HepG2 (cell line): ENCODE data around the gene MOCS1. TPM values are rescaled to one million over a fixed set of nuclear protein-coding genes. Genes with fewer than 3 reads are reported as not detected.
A peak's percentile ranks its signal among the peaks of the same experiment; 100 is the strongest.

Source experiments
- ATAD3A ChIP-seq: sonication (generic); formaldehyde crosslinking; IDR thresholded peaks from 2 replicates; pipeline ENCODE4 v1.4.0; 2020; ENCODE audit warnings: missing genetic modification reagents
- ATF1 ChIP-seq: IDR thresholded peaks from 2 replicates; pipeline ENCODE4 v1.6.1; 2016; ENCODE audit warnings: mild to moderate bottlenecking, control low read depth
- ELF1 ChIP-seq: sonication (generic); formaldehyde crosslinking; IDR thresholded peaks from 2 replicates; pipeline ENCODE4 v1.4.0; 2020; ENCODE audit warnings: missing genetic modification reagents
- FOXK1 ChIP-seq: sonication (generic); formaldehyde crosslinking; IDR thresholded peaks from 2 replicates; pipeline ENCODE4 v1.4.0; 2020; ENCODE audit warnings: low read depth, missing genetic modification reagents, borderline replicate concordance
- FOXM1 ChIP-seq: sonication (generic); formaldehyde crosslinking; IDR thresholded peaks from 2 replicates; pipeline ENCODE4 v1.5.0; 2020; ENCODE audit warnings: missing genetic modification reagents
- HNRNPH1 ChIP-seq: fragments of 200-400 bp; formaldehyde crosslinking; optimal IDR thresholded peaks from 2 replicates; pipeline ENCODE3; 2017; ENCODE audit warnings: mild to moderate bottlenecking, low read depth, low read length
- NFE2L2 ChIP-seq: fragments of 150-350 bp; IDR thresholded peaks from 2 replicates; pipeline ENCODE4 v1.6.1; 2014; ENCODE audit warnings: low read length
- PITX1 ChIP-seq: sonication (generic); formaldehyde crosslinking; IDR thresholded peaks from 2 replicates; pipeline ENCODE4 v1.5.1; 2020; ENCODE audit warnings: mild to moderate bottlenecking, missing genetic modification reagents
- PRMT3 ChIP-seq: sonication (generic); formaldehyde crosslinking; IDR thresholded peaks from 2 replicates; pipeline ENCODE4 v1.8.1; 2022; ENCODE audit warnings: low read depth, mild to moderate bottlenecking, moderate library complexity, missing genetic modification reagents, borderline replicate concordance
- RARG ChIP-seq: sonication (generic); formaldehyde crosslinking; IDR thresholded peaks from 2 replicates; pipeline ENCODE4 v1.4.0; 2020; ENCODE audit warnings: low read depth, mild to moderate bottlenecking, missing genetic modification reagents
- SALL1 ChIP-seq: sonication (generic); formaldehyde crosslinking; IDR thresholded peaks from 2 replicates; pipeline ENCODE4 v1.8.0; 2022; ENCODE audit warnings: mild to moderate bottlenecking, missing genetic modification reagents
- SIX1 ChIP-seq: sonication (generic); formaldehyde crosslinking; IDR thresholded peaks from 2 replicates; pipeline ENCODE4 v1.4.0; 2020; ENCODE audit warnings: missing genetic modification reagents, borderline replicate concordance
- SPEN ChIP-seq: sonication (generic); formaldehyde crosslinking; IDR thresholded peaks from 2 replicates; pipeline ENCODE4 v1.5.1; 2020; ENCODE audit warnings: low read depth, mild to moderate bottlenecking, missing genetic modification reagents
- TSC22D2 ChIP-seq: sonication (generic); formaldehyde crosslinking; IDR thresholded peaks from 2 replicates; pipeline ENCODE4 v1.5.1; 2020; ENCODE audit warnings: missing genetic modification reagents, mild to moderate bottlenecking, borderline replicate concordance
- YEATS2 ChIP-seq: sonication (generic); formaldehyde crosslinking; IDR thresholded peaks from 2 replicates; pipeline ENCODE4 v1.4.0; 2020; ENCODE audit warnings: missing genetic modification reagents, borderline replicate concordance
- ZBTB2 ChIP-seq: sonication (generic); formaldehyde crosslinking; IDR thresholded peaks from 2 replicates; pipeline ENCODE4 v1.8.0; 2022; ENCODE audit warnings: low read depth, missing genetic modification reagents
- ZBTB7B ChIP-seq: sonication (generic); formaldehyde crosslinking; IDR thresholded peaks from 2 replicates; pipeline ENCODE4 v1.4.0; 2020; ENCODE audit warnings: missing genetic modification reagents
- ZKSCAN8 ChIP-seq: IDR thresholded peaks from 2 replicates; pipeline ENCODE4 v1.6.1; 2016; ENCODE audit warnings: borderline replicate concordance, missing genetic modification reagents, missing compliant biosample characterization
- ZNF17 ChIP-seq: sonication (generic); formaldehyde crosslinking; IDR thresholded peaks from 2 replicates; pipeline ENCODE4 v1.5.0; 2020; ENCODE audit warnings: mild to moderate bottlenecking, missing genetic modification reagents
- ZNF230 ChIP-seq: sonication (generic); formaldehyde crosslinking; IDR thresholded peaks from 2 replicates; pipeline ENCODE4 v1.4.0; 2020; ENCODE audit warnings: mild to moderate bottlenecking, missing genetic modification reagents
- ZNF543 ChIP-seq: sonication (generic); formaldehyde crosslinking; IDR thresholded peaks from 2 replicates; pipeline ENCODE4 v1.4.0; 2020; ENCODE audit warnings: mild to moderate bottlenecking, missing genetic modification reagents
- ZNF577 ChIP-seq: sonication (generic); formaldehyde crosslinking; IDR thresholded peaks from 2 replicates; pipeline ENCODE4 v1.4.0; 2020; ENCODE audit warnings: mild to moderate bottlenecking, low read depth, missing genetic modification reagents, borderline replicate concordance
- polyA plus RNA-seq, 8 experiments: library from polyadenylated mRNA; depleted of rRNA in 3 of 8; stranded (reverse) in 7 of 8; unstranded in 1 of 8; fragments of >200 nt; fragmentation: Illumina TruSeq in 4 of 8; extraction: Trizol in 4 of 8; gene quantifications; 2 replicates each; pipeline versions ENCODE4 v1.2.1 to v1.2.3, GENCODE V29; 2011 to 2016; ENCODE audit warnings: low read depth in 4 of 8, missing spikeins in 1 of 8, mixed read lengths in 1 of 8; ENCODE audit not compliant: insufficient read depth in 1 of 8
- total RNA-seq, 5 experiments: library from RNA; depleted of rRNA; stranded (reverse); fragments of >200 nt; fragmentation: Illumina TruSeq; extraction: Trizol; gene quantifications; 2 replicates each; pipeline ENCODE4 v1.2.3, GENCODE V29; 2016; ENCODE audit warnings: low read depth in 1 of 5
- TF ChIP-seq, protein P1 (sequence below): sonication (generic); formaldehyde crosslinking; IDR thresholded peaks from 2 replicates; pipeline ENCODE4 v1.4.0; 2020; ENCODE audit warnings: missing genetic modification reagents
- TF ChIP-seq, protein P2 (sequence below): fragments of 450-650 bp; IDR thresholded peaks from 2 replicates; pipeline ENCODE4 v1.6.1; 2017; ENCODE audit warnings: mild to moderate bottlenecking

Gene MOCS1
- total and polyA plus RNA-seq, 2 of the 13 experiments (the other 11 are each of a cell fraction or from before 2014, with no cell fraction given) = 5.3 to 11.7 TPM

- no peak for TF ChIP-seq ZNF17 (CRISPR knock-in tag)
- no peak for TF ChIP-seq ATAD3A (CRISPR knock-in tag)
- TF ChIP-seq FOXK1 (CRISPR knock-in tag) = peak; percentile 31
- TF ChIP-seq, protein P1, sequence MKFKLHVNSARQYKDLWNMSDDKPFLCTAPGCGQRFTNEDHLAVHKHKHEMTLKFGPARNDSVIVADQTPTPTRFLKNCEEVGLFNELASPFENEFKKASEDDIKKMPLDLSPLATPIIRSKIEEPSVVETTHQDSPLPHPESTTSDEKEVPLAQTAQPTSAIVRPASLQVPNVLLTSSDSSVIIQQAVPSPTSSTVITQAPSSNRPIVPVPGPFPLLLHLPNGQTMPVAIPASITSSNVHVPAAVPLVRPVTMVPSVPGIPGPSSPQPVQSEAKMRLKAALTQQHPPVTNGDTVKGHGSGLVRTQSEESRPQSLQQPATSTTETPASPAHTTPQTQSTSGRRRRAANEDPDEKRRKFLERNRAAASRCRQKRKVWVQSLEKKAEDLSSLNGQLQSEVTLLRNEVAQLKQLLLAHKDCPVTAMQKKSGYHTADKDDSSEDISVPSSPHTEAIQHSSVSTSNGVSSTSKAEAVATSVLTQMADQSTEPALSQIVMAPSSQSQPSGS (CRISPR knock-in tag) = peak; percentile 37; the same call in 1 of the 2 replicates
- TF ChIP-seq ELF1 (CRISPR knock-in tag) = peak; percentile 50; the same call in 1 of the 2 replicates
- TF ChIP-seq SPEN (CRISPR knock-in tag) = peak; percentile 51
- peak; percentile 27; the same call in 1 of the 2 replicates for TF ChIP-seq TSC22D2
- TF ChIP-seq ZNF230 (CRISPR knock-in tag) = no peak
- TF ChIP-seq RARG (CRISPR knock-in tag) = no peak
- TF ChIP-seq PITX1 (CRISPR knock-in tag) = no peak; the same call in 1 of the 2 replicates
- TF ChIP-seq ATF1 (CRISPR knock-in tag) = no peak
- TF ChIP-seq NFE2L2 = no peak
- peak; percentile 53; the same call in 1 of the 2 replicates for TF ChIP-seq SALL1 (CRISPR knock-in tag)
- no peak for TF ChIP-seq ZKSCAN8 (CRISPR knock-in tag)
- TF ChIP-seq HNRNPH1 = no peak
- TF ChIP-seq YEATS2 = no peak
- TF ChIP-seq SIX1 (CRISPR knock-in tag) = no peak
- peak; percentile 82 for TF ChIP-seq ZBTB7B
- TF ChIP-seq FOXM1 (CRISPR knock-in tag) = no peak; the same call in 1 of the 2 replicates
- TF ChIP-seq, protein P2, sequence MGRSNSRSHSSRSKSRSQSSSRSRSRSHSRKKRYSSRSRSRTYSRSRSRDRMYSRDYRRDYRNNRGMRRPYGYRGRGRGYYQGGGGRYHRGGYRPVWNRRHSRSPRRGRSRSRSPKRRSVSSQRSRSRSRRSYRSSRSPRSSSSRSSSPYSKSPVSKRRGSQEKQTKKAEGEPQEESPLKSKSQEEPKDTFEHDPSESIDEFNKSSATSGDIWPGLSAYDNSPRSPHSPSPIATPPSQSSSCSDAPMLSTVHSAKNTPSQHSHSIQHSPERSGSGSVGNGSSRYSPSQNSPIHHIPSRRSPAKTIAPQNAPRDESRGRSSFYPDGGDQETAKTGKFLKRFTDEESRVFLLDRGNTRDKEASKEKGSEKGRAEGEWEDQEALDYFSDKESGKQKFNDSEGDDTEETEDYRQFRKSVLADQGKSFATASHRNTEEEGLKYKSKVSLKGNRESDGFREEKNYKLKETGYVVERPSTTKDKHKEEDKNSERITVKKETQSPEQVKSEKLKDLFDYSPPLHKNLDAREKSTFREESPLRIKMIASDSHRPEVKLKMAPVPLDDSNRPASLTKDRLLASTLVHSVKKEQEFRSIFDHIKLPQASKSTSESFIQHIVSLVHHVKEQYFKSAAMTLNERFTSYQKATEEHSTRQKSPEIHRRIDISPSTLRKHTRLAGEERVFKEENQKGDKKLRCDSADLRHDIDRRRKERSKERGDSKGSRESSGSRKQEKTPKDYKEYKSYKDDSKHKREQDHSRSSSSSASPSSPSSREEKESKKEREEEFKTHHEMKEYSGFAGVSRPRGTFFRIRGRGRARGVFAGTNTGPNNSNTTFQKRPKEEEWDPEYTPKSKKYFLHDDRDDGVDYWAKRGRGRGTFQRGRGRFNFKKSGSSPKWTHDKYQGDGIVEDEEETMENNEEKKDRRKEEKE = no peak
- no peak for TF ChIP-seq ZBTB2 (CRISPR knock-in tag)
- no peak for TF ChIP-seq ZNF577 (CRISPR knock-in tag)
- no peak for TF ChIP-seq ZNF543 (CRISPR knock-in tag)
- no peak for TF ChIP-seq PRMT3
These were observed at the start of gene MOCS1 (continued) for GRCh38 chr6:39934131-39934757.
